Stimulated activated memory B cell treated with anti-CD40 and anti-IgM and Interleukin-4, amounts not matched to agents 10 μg/mL and 1 μg/mL and 100 μg/mL, for 72 hours (primary cell): ENCODE results near the gene UTY.

Source experiments
- ATAC-seq: fragments of 150-1000 bp; cut with Tn5 transposase; 2 replicates; pipeline ENCODE4 v1.10.0; 2021
- H3K27ac Mint-ChIP-seq: one replicate; pipeline ENCODE4 v1.8.0; 2022; ENCODE audit warnings: mild to moderate bottlenecking, mixed read lengths
- H3K27me3 Mint-ChIP-seq: one replicate; pipeline ENCODE4 v1.8.0; 2022; ENCODE audit warnings: mixed read lengths
- H3K36me3 Mint-ChIP-seq: one replicate; pipeline ENCODE4 v1.8.0; 2022; ENCODE audit warnings: mixed read lengths
- H3K4me1 Mint-ChIP-seq: one replicate; pipeline ENCODE4 v1.8.0; 2022; ENCODE audit warnings: mixed read lengths
- H3K4me3 Mint-ChIP-seq: one replicate; pipeline ENCODE4 v1.8.0; 2022; ENCODE audit warnings: mild to moderate bottlenecking, moderate library complexity, mixed read lengths
- H3K9me3 Mint-ChIP-seq: one replicate; pipeline ENCODE4 v1.8.0; 2022; ENCODE audit warnings: mixed read lengths

UTY gene

GRCh38 chrY:13479828-13480227 lies at the start of gene UTY:
Gene UTY (minus strand): TSS chrY:13480033. CDS start chrY:13479665, 368 bp downstream.
- peak within 1 kb of the TSS; percentile 80 for H3K4me3 Mint-ChIP-seq
- H3K4me1 Mint-ChIP-seq = peaks cover 10% of the 10 kb centered on the region
- H3K27me3 Mint-ChIP-seq = no peaks in the 10 kb centered on the region
- H3K9me3 Mint-ChIP-seq = no peaks in the 10 kb centered on the region
- peak; percentile 98 for ATAC-seq
- peaks cover 9% of the 10 kb centered on the region for H3K36me3 Mint-ChIP-seq
- peak within 1 kb of the TSS; percentile 80 for H3K27ac Mint-ChIP-seq

DNA sequence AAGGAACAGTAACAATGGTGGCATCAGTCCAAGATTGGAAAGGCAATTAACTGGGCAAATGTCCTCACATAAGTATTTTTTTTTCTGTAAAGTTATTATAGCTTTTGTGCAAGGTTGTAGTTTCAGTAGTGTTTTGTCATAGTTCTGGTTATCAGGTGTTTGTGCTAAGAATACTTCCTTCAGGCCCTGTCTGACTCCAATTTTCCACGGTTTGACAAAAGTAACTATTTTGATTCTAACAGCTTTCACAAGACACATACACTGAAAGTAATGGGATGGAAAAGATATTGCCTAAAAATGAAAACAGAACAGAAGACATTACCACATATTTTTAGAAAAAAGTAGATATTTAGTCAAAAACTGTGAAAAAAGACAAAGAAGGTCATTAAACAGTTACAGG lies 40.6 kb upstream of the UTY start:
- no peak for ATAC-seq
- peaks cover 8% of the 10 kb centered on the region for H3K27me3 Mint-ChIP-seq
- H3K36me3 Mint-ChIP-seq = no peaks in the 10 kb centered on the region
- no peaks in the 10 kb centered on the region for H3K4me1 Mint-ChIP-seq
- H3K4me3 Mint-ChIP-seq = no peak overlapping the region
- peaks cover 6% of the 10 kb centered on the region for H3K9me3 Mint-ChIP-seq
- H3K27ac Mint-ChIP-seq = no peak overlapping the region

- Mint-ChIP-seq H3K27ac (no peak overlapping the region), H3K36me3 (no peaks in the 10 kb centered on the region), H3K4me3 (no peak overlapping the region), H3K9me3 (no peaks in the 10 kb centered on the region), H3K27me3 (no peaks in the 10 kb centered on the region), H3K4me1 (no peaks in the 10 kb centered on the region)
- ATAC-seq = no peak
Measured at GRCh38 chrY:13501215-13501614, 21.4 kb upstream of the UTY start.

GRCh38 chrY:13493737-13494136 lies 13.9 kb upstream of the UTY start:
- Mint-ChIP-seq H3K27me3 (no peaks in the 10 kb centered on the region), H3K9me3 (no peaks in the 10 kb centered on the region), H3K27ac (peak overlapping the region; percentile 64), H3K4me3 (no peak overlapping the region), H3K36me3 (no peaks in the 10 kb centered on the region), H3K4me1 (no peaks in the 10 kb centered on the region)
- ATAC-seq = no peak

GRCh38 chrY:13492408-13492807 lies 12.6 kb upstream of the UTY start:
- Mint-ChIP-seq H3K27me3 (no peaks in the 10 kb centered on the region), H3K4me3 (no peak overlapping the region), H3K4me1 (no peaks in the 10 kb centered on the region), H3K36me3 (no peaks in the 10 kb centered on the region), H3K9me3 (no peaks in the 10 kb centered on the region), H3K27ac (no peak overlapping the region)
- ATAC-seq = no peak

- ATAC-seq = no peak
- no peaks in the 10 kb centered on the region for H3K4me1 Mint-ChIP-seq
- no peak overlapping the region for H3K27ac Mint-ChIP-seq
- H3K4me3 Mint-ChIP-seq = no peak overlapping the region
- H3K36me3 Mint-ChIP-seq = no peaks in the 10 kb centered on the region
- H3K9me3 Mint-ChIP-seq = no peaks in the 10 kb centered on the region
- H3K27me3 Mint-ChIP-seq = no peaks in the 10 kb centered on the region
Measured at GRCh38 chrY:13488738-13489137, 8.9 kb upstream of the UTY start.

DNA sequence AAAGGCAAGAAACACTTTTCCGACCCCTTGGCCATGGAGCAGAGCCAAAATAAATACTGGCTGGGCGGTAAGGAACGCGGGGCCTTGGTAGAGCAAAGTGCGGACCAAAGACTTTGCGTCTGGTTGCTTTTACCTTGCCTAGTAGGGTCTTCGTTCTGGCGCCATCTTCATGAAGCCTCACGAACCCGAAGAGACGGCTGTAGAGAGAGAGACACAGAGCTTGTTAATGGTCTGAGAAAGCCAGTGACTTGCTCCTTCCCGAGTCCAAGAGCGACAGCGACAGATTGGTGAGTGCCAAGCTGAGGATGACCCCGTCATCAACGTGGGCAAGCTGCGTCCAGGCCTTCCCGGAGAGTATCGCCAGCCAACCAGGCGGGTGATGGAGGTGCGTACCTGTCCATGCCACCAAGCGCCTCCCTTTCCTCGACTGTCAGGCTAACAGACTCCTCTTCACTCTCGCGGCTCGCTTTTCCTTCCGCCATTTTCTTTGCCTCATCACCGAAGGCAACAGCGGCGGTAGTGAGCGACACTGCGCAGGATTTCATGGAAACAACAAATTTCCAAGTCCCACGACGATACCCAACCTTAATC lies 617 bp downstream of the UTY start:
- Mint-ChIP-seq H3K4me3 (peak overlapping the region; percentile 80), H3K4me1 (peaks cover 13% of the 10 kb centered on the region), H3K27ac (peak overlapping the region; percentile 80), H3K27me3 (no peaks in the 10 kb centered on the region), H3K9me3 (no peaks in the 10 kb centered on the region), H3K36me3 (peaks cover 12% of the 10 kb centered on the region)
- ATAC-seq = peak; percentile 75

GRCh38 chrY:13478126-13478785 lies 1.6 kb downstream of the UTY start:
- Mint-ChIP-seq H3K27ac (peak overlapping the region; percentile 80), H3K9me3 (no peaks in the 10 kb centered on the region), H3K4me3 (peak overlapping the region; percentile 80), H3K4me1 (peaks cover 16% of the 10 kb centered on the region), H3K36me3 (peaks cover 15% of the 10 kb centered on the region), H3K27me3 (no peaks in the 10 kb centered on the region)
- peak; percentile 71 for ATAC-seq

DNA sequence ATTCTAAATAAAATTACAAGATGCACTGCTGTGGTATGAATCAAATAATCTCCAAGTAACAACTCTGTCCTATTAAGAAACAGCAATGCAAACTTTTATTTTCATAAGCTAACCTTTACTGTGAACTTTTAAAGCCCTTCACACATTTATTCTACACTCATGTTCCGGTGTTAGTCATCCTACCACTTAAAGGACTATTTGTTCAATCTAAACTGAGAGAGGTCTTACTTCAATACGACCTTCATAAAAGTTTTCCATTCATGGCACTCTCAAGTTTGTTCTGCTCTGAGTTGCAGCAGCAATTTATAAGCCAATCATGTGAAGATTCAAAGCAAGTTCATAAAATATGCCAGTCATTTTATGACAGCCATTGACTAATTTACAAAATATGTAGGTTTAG lies 4.8 kb downstream of the UTY start:
- Mint-ChIP-seq H3K9me3 (no peaks in the 10 kb centered on the region), H3K4me1 (peaks cover 26% of the 10 kb centered on the region), H3K27ac (no peak overlapping the region), H3K36me3 (peaks cover 20% of the 10 kb centered on the region), H3K4me3 (no peak overlapping the region), H3K27me3 (no peaks in the 10 kb centered on the region)
- no peak for ATAC-seq

DNA sequence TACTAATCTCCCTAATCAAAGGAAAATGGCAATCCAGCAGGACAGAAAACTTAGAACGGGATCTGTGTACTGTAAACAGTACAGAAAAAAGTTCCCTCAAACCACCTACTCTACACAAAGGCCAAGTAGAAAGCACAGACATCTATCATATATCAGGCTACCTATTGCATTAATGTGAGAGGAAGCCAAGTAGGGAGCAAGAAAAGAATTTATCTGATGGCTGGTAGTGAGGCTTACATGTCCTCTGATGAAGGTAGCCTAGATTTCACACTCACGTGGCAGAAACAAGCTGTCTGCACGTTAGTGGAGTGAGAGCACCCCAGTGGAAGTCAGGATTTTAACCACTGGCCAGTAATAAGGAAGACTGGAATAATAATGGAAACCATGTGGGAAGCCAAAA lies 28.3 kb downstream of the UTY start:
- no peaks in the 10 kb centered on the region for H3K9me3 Mint-ChIP-seq
- H3K27me3 Mint-ChIP-seq = no peaks in the 10 kb centered on the region
- ATAC-seq = no peak
- H3K36me3 Mint-ChIP-seq = peaks cover 18% of the 10 kb centered on the region
- peaks cover 22% of the 10 kb centered on the region for H3K4me1 Mint-ChIP-seq
- no peak overlapping the region for H3K4me3 Mint-ChIP-seq
- H3K27ac Mint-ChIP-seq = no peak overlapping the region

GRCh38 chrY:13450596-13451130 lies 29.2 kb downstream of the UTY start:
- Mint-ChIP-seq H3K4me1 (peaks cover 19% of the 10 kb centered on the region), H3K36me3 (peaks cover 18% of the 10 kb centered on the region), H3K4me3 (no peak overlapping the region), H3K27ac (no peak overlapping the region), H3K9me3 (no peaks in the 10 kb centered on the region), H3K27me3 (no peaks in the 10 kb centered on the region)
- ATAC-seq = no peak

DNA sequence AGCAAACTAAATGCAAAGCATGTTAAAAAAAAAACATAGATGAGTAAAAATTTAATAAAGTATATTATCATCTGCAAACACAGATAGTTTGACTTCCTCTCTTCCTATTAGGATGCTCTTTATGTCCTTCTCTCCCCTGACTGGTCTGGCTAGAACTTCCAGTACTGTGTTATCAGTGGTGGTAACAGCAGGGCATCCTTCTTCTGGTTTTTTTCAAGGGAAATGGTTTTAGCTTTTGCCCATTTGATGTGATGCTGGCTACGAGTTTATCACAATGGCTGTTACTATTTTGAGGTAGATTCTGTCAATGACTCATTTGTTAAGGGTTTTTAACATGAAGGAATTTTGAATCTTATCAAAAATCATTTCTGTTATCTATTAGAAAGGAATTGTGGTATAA lies 34.3 kb downstream of the UTY start:
- Mint-ChIP-seq H3K36me3 (peaks cover 13% of the 10 kb centered on the region), H3K4me3 (no peak overlapping the region), H3K27me3 (no peaks in the 10 kb centered on the region), H3K4me1 (peaks cover 6% of the 10 kb centered on the region), H3K9me3 (no peaks in the 10 kb centered on the region), H3K27ac (no peak overlapping the region)
- no peak for ATAC-seq

- no peak overlapping the region for H3K4me3 Mint-ChIP-seq
- peaks cover 13% of the 10 kb centered on the region for H3K36me3 Mint-ChIP-seq
- H3K27ac Mint-ChIP-seq = no peak overlapping the region
- H3K9me3 Mint-ChIP-seq = no peaks in the 10 kb centered on the region
- no peaks in the 10 kb centered on the region for H3K27me3 Mint-ChIP-seq
- peaks cover 6% of the 10 kb centered on the region for H3K4me1 Mint-ChIP-seq
- no peak for ATAC-seq
Measured at GRCh38 chrY:13443146-13443545, 36.7 kb downstream of the UTY start.

GRCh38 chrY:13440811-13441210 lies 39.0 kb downstream of the UTY start:
- Mint-ChIP-seq H3K4me3 (no peak overlapping the region), H3K27ac (no peak overlapping the region), H3K27me3 (no peaks in the 10 kb centered on the region), H3K36me3 (peaks cover 19% of the 10 kb centered on the region), H3K4me1 (peaks cover 23% of the 10 kb centered on the region), H3K9me3 (no peaks in the 10 kb centered on the region)
- no peak for ATAC-seq

- Mint-ChIP-seq H3K4me1 (peaks cover 46% of the 10 kb centered on the region), H3K9me3 (peaks cover 3% of the 10 kb centered on the region), H3K36me3 (peaks cover 35% of the 10 kb centered on the region), H3K4me3 (peak overlapping the region; percentile 88), H3K27me3 (no peaks in the 10 kb centered on the region), H3K27ac (peak overlapping the region; percentile 88)
- peak; percentile 84 for ATAC-seq
Measured at GRCh38 chrY:13435968-13436937, 43.6 kb downstream of the UTY start.
